ENCODE results near the gene WNT8A. TPM values are rescaled to one million over a fixed set of nuclear protein-coding genes. Genes with fewer than 3 reads are reported as not detected.

WNT8A gene, protein sequence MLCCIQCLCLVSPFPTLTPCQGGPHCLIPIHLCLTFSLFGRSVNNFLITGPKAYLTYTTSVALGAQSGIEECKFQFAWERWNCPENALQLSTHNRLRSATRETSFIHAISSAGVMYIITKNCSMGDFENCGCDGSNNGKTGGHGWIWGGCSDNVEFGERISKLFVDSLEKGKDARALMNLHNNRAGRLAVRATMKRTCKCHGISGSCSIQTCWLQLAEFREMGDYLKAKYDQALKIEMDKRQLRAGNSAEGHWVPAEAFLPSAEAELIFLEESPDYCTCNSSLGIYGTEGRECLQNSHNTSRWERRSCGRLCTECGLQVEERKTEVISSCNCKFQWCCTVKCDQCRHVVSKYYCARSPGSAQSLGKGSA
- not detected for total RNA-seq

DNA sequence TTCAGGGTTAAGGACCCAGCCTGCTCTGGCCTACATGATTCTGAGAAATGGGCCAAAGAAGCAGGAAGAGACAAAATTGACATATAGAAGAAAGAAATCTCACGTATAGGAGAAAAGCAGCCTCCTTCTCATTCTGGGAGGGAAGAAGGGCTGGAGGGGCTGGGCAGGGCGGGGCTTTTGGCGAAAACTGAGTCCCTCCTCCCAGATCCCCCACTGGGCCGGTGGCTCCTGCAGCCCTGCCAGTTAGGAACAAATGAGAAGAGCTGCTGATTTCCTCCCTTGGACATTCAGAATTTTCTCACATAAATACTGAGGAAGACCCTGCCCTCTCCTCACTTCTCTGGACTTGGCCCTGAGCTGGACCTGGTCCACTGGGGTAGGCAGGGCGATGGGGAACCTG, at the start of gene WNT8A:
WNT8A (plus strand) TSS at position 332 of the 400 bp plus-strand sequence. CDS start 95 bp downstream, outside the sequence.
- Histone ChIP-seq H3K4me3 (no peak within 1 kb of the TSS), H3K36me3 (no peaks in the 10 kb centered on the region), H3K27me3 (no peaks in the 10 kb centered on the region), H3K4me1 (no peaks in the 10 kb centered on the region), H3K27ac (no peak within 1 kb of the TSS), H3K9me3 (no peaks in the 10 kb centered on the region)
- 63% methylated on average over 5 of the region's 5 CpGs for whole genome bisulfite sequencing
- no peak for DNase-seq (ENCODE audit: low spot score in 2 of 2)
- TF ChIP-seq EP300 (IDR thresholded peaks at IDR 0.05) (no peak), POLR2AphosphoS5 (IDR thresholded peaks at IDR 0.05) (no peak), POLR2A (IDR thresholded peaks at IDR 0.05) (no peak)
- TF ChIP-seq, protein P1, sequence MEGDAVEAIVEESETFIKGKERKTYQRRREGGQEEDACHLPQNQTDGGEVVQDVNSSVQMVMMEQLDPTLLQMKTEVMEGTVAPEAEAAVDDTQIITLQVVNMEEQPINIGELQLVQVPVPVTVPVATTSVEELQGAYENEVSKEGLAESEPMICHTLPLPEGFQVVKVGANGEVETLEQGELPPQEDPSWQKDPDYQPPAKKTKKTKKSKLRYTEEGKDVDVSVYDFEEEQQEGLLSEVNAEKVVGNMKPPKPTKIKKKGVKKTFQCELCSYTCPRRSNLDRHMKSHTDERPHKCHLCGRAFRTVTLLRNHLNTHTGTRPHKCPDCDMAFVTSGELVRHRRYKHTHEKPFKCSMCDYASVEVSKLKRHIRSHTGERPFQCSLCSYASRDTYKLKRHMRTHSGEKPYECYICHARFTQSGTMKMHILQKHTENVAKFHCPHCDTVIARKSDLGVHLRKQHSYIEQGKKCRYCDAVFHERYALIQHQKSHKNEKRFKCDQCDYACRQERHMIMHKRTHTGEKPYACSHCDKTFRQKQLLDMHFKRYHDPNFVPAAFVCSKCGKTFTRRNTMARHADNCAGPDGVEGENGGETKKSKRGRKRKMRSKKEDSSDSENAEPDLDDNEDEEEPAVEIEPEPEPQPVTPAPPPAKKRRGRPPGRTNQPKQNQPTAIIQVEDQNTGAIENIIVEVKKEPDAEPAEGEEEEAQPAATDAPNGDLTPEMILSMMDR (IDR thresholded peaks at IDR 0.05) = no peak

DNA sequence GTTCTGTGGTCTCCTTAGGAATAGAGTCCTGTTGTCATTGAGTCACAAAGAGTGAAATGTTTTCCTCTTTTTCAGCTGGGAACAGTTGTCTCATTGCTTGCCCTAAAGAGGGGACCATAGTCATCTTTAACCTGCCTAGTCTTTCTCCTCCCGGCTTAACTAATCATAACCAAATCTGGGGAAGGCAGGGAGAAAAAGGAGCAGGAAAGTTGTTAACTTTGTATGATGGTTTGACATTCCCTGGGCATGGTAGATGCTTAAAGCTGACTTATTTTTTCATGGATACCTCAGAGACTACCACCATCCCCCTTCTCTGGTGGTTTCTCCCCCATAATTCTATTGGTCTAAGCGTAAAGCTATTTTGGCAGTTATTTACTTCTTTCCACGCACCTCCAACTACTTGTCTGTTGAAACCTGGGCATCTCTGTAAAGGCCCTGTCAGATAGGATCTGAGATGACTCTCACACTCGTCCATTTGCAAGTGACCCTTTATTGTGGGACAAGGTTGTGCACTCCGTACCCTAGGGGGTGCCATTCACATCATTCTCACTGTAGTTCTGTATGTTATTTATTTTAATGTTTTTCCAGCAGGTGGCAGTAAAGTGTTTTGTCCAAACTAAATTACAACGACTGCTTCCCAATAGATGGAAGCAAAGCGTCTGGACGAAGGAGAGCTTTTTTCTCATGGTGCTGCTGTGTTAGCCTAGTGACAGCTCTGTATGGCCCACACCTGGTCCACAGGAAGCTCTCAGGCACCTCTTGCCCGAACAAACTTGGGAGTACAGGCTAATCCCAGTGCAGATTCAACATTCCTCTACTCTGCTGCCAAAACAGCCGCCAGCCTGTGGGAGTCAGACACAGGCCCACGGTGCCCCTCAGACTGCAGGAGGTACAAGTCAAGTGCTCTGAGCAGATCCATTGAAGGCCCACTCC, 48.0 kb upstream of the WNT8A start:
- TF ChIP-seq, protein P1 (IDR thresholded peaks at IDR 0.05) = peak; percentile 74 to 84
- no peak for TF ChIP-seq POLR2AphosphoS5 (IDR thresholded peaks at IDR 0.05)
- no peak for TF ChIP-seq POLR2A (IDR thresholded peaks at IDR 0.05)
- no peak for TF ChIP-seq EP300 (IDR thresholded peaks at IDR 0.05)
- 37% methylated on average over 11 of the region's 11 CpGs for WGBS
- H3K27me3 ChIP-seq = no peaks in the 10 kb centered on the region
- DNase-seq (ENCODE audit: low spot score in 2 of 2) = no peak
- H3K4me1 ChIP-seq = peaks cover 26% of the 10 kb centered on the region
- H3K27ac ChIP-seq = no peak overlapping the region
- H3K9me3 ChIP-seq = no peaks in the 10 kb centered on the region
- H3K36me3 ChIP-seq = no peaks in the 10 kb centered on the region
- no peak overlapping the region for H3K4me3 ChIP-seq

DNA sequence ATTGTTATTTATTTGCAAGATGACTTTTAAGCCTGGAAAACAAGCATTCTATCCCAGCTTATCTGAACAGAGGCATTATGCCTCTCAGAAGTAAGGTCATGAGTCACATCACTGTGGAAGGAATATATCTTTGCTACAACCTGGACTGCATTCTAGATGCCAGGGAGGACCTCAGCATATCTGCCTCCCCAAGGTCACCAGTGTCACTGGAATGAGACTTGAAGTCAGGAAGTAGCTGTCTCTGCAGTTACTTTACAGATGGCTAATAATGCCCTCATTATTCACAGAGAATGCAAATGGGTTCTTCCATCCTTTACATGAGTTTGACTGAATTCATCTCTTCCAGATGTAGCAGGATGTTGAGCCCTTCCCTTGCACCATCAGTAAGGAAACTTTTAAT, 46.6 kb upstream of the WNT8A start:
- DNase-seq (ENCODE audit: low spot score in 2 of 2) = no peak
- Histone ChIP-seq H3K27ac (no peak overlapping the region), H3K4me1 (peaks cover 15% of the 10 kb centered on the region), H3K36me3 (no peaks in the 10 kb centered on the region), H3K4me3 (no peak overlapping the region), H3K27me3 (no peaks in the 10 kb centered on the region), H3K9me3 (no peaks in the 10 kb centered on the region)
- TF ChIP-seq EP300 (IDR thresholded peaks at IDR 0.05) (no peak), POLR2AphosphoS5 (IDR thresholded peaks at IDR 0.05) (no peak), POLR2A (IDR thresholded peaks at IDR 0.05) (no peak)
- TF ChIP-seq, protein P1 (IDR thresholded peaks at IDR 0.05) = no peak

DNA sequence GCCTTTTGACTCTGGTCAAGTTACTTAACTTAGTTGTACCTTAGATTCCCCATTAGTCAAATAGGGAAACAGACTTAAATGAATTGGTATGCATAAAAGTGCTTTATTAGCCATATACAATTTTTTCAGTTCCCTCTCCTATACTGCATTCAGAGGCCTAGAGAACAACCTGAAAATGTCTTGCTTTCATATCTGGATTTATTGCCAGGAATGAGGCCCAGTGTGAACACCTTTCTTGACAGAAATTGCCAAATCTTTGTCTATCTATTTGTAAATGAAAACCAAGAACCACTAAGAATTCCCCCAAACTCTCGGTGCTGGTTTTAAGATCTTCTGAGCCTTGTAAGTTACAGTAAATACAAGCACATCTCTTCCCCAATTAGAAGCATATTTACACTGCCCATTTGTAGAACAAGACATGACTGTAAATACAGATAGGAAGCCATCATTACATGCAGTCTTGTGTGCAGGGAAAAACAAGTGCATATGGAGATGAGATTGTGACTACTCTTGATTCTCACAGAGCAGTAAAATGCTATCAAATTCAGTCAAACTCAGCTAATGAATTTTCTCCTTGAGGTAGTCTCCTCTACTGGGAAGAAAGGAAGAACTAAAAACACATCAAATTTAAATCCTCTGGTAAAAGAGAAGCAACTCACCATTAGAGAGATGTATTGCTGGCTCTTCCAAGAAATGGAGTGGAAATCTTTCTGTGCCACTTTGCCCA, 45.8 kb upstream of the WNT8A start:
- Histone ChIP-seq H3K36me3 (no peaks in the 10 kb centered on the region), H3K27me3 (no peaks in the 10 kb centered on the region), H3K9me3 (no peaks in the 10 kb centered on the region), H3K4me1 (peaks cover 15% of the 10 kb centered on the region), H3K4me3 (no peak overlapping the region), H3K27ac (no peak overlapping the region)
- TF ChIP-seq, protein P1 (IDR thresholded peaks at IDR 0.05) = no peak
- no peak for TF ChIP-seq POLR2AphosphoS5 (IDR thresholded peaks at IDR 0.05)
- 93% methylated on average over 1 of the region's 1 CpG for WGBS
- DNase-seq (ENCODE audit: low spot score in 2 of 2) = no peak

Data from suprapubic skin (tissue), 4 donors.